ENCODE results near the gene CMIP. TPM values are rescaled to one million over a fixed set of nuclear protein-coding genes. Genes with fewer than 3 reads are reported as not detected.

CMIP gene
- total and polyA plus RNA-seq, 10 of the 15 experiments (the other 5 are each of a cell fraction or from before 2014, with no cell fraction given), result 1.2 to 43.2 (median 4.4) TPM

DNA sequence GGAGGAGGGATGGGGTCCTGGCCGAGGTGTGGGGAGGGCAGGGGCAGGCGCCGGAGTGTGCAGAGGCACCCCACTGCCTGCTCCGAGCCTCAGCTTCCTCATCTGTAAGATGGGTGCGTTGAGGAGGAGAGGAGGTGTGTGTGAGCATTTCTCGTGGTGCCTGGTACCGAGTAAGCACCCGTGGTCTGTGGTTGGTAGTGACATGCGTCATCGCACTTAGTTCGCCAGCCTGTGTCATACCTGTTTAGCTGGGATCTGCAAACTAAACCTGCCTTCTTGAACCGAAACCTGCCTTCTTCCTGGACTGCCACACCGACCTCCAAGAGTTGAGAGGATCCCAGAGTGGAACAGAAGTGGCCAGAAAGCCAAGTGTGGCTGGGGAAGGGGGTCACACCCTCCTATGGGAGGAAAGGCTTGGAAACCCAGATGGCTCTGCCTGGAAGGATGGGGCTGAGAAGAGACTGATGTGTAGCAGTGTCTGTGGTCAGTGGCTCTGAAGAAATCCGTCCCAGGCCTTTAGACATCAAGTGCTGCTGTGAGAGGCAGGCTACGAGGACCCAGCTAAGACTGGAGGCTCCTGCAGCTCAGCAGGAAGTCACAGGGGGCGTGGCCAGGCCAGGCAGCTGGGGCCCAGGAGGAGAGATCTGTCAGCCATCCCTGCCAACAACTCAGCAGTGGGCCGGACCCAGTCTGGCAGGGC is 171.9 kb downstream of the CMIP start (continued):
- TF ChIP-seq, protein P1, sequence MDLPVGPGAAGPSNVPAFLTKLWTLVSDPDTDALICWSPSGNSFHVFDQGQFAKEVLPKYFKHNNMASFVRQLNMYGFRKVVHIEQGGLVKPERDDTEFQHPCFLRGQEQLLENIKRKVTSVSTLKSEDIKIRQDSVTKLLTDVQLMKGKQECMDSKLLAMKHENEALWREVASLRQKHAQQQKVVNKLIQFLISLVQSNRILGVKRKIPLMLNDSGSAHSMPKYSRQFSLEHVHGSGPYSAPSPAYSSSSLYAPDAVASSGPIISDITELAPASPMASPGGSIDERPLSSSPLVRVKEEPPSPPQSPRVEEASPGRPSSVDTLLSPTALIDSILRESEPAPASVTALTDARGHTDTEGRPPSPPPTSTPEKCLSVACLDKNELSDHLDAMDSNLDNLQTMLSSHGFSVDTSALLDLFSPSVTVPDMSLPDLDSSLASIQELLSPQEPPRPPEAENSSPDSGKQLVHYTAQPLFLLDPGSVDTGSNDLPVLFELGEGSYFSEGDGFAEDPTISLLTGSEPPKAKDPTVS (IDR thresholded peaks at IDR 0.05; ENCODE audit: low read depth, low read length), result no peak
- peak; percentile 49; the same call in 1 of the 2 replicates for TF ChIP-seq RUNX3 (IDR thresholded peaks at IDR 0.05; ENCODE audit: low read length)
- TF ChIP-seq FOXM1 (IDR thresholded peaks at IDR 0.05; ENCODE audit: low read depth, low read length), result no peak
- TF ChIP-seq SPI1 (IDR thresholded peaks at IDR 0.05; ENCODE audit: borderline replicate concordance, insufficient read depth, low read depth, low read length), result no peak
- TF ChIP-seq MYB (IDR thresholded peaks at IDR 0.05; ENCODE audit: borderline replicate concordance, low read depth, low read length), result no peak
- no peak for TF ChIP-seq JUND (IDR thresholded peaks at IDR 0.05; ENCODE audit: low read depth, low read length)
- TF ChIP-seq CHD1 (IDR thresholded peaks at IDR 0.05; ENCODE audit: low read depth, low read length), result no peak
- TF ChIP-seq IRF4 (IDR thresholded peaks at IDR 0.05; ENCODE audit: low read depth, low read length), result no peak
- 0 out of 2 replicates have a peak, but pooled peaks have one; percentile 38 for TF ChIP-seq PAX5 (IDR thresholded peaks at IDR 0.05; ENCODE audit: borderline replicate concordance, low read depth, low read length)
- no peak for TF ChIP-seq SIX5 (IDR thresholded peaks at IDR 0.05; ENCODE audit: low read depth, low read length, severe bottlenecking)
- TF ChIP-seq SMC3 (IDR thresholded peaks at IDR 0.05; ENCODE audit: borderline replicate concordance, low read length), result no peak
- peak; percentile 91 for TF ChIP-seq SMARCA5 (IDR thresholded peaks at IDR 0.05)
- no peak for TF ChIP-seq MTA3 (IDR thresholded peaks at IDR 0.05; ENCODE audit: borderline replicate concordance, low read length)
- TF ChIP-seq SREBF1 (IDR thresholded peaks at IDR 0.05; ENCODE audit: low read length), result no peak
- no peak for TF ChIP-seq SUPT20H (IDR thresholded peaks at IDR 0.05; ENCODE audit: borderline replicate concordance, control insufficient read depth, low read depth, low read length)
- TF ChIP-seq SUZ12 (IDR thresholded peaks at IDR 0.05; ENCODE audit: unreplicated experiment), result no peak
- TF ChIP-seq, protein P2, sequence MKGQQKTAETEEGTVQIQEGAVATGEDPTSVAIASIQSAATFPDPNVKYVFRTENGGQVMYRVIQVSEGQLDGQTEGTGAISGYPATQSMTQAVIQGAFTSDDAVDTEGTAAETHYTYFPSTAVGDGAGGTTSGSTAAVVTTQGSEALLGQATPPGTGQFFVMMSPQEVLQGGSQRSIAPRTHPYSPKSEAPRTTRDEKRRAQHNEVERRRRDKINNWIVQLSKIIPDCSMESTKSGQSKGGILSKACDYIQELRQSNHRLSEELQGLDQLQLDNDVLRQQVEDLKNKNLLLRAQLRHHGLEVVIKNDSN (IDR thresholded peaks at IDR 0.05; ENCODE audit: borderline replicate concordance, extremely low read length, insufficient read depth, low read depth, low read length), result no peak
- TF ChIP-seq YBX1 (IDR thresholded peaks at IDR 0.05), result no peak
- TF ChIP-seq CHD4 (IDR thresholded peaks at IDR 0.05), result no peak
- peak; percentile 37; the same call in 1 of the 2 replicates for TF ChIP-seq EED (IDR thresholded peaks at IDR 0.05; ENCODE audit: low read depth)
- TF ChIP-seq CHD2 (IDR thresholded peaks at IDR 0.05; ENCODE audit: borderline replicate concordance, low read depth, low read length), result peak; percentile 47; the same call in 1 of the 2 replicates
- TF ChIP-seq, protein P3, sequence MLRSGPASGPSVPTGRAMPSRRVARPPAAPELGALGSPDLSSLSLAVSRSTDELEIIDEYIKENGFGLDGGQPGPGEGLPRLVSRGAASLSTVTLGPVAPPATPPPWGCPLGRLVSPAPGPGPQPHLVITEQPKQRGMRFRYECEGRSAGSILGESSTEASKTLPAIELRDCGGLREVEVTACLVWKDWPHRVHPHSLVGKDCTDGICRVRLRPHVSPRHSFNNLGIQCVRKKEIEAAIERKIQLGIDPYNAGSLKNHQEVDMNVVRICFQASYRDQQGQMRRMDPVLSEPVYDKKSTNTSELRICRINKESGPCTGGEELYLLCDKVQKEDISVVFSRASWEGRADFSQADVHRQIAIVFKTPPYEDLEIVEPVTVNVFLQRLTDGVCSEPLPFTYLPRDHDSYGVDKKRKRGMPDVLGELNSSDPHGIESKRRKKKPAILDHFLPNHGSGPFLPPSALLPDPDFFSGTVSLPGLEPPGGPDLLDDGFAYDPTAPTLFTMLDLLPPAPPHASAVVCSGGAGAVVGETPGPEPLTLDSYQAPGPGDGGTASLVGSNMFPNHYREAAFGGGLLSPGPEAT (IDR thresholded peaks at IDR 0.05; ENCODE audit: low read depth), result 0 out of 2 replicates have a peak, but pooled peaks have one; percentile 21
- TF ChIP-seq, protein P4, sequence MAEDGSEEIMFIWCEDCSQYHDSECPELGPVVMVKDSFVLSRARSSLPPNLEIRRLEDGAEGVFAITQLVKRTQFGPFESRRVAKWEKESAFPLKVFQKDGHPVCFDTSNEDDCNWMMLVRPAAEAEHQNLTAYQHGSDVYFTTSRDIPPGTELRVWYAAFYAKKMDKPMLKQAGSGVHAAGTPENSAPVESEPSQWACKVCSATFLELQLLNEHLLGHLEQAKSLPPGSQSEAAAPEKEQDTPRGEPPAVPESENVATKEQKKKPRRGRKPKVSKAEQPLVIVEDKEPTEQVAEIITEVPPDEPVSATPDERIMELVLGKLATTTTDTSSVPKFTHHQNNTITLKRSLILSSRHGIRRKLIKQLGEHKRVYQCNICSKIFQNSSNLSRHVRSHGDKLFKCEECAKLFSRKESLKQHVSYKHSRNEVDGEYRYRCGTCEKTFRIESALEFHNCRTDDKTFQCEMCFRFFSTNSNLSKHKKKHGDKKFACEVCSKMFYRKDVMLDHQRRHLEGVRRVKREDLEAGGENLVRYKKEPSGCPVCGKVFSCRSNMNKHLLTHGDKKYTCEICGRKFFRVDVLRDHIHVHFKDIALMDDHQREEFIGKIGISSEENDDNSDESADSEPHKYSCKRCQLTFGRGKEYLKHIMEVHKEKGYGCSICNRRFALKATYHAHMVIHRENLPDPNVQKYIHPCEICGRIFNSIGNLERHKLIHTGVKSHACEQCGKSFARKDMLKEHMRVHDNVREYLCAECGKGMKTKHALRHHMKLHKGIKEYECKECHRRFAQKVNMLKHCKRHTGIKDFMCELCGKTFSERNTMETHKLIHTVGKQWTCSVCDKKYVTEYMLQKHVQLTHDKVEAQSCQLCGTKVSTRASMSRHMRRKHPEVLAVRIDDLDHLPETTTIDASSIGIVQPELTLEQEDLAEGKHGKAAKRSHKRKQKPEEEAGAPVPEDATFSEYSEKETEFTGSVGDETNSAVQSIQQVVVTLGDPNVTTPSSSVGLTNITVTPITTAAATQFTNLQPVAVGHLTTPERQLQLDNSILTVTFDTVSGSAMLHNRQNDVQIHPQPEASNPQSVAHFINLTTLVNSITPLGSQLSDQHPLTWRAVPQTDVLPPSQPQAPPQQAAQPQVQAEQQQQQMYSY (CRISPR knock-in tag; IDR thresholded peaks at IDR 0.05), result no peak
- no peak for TF ChIP-seq TCF7 (IDR thresholded peaks at IDR 0.05; ENCODE audit: borderline replicate concordance)

Data from GM12878 (cell line).